Measurements from ENCODE around the gene SRPK2. TPM values are rescaled to one million over a fixed set of nuclear protein-coding genes. Genes with fewer than 3 reads are reported as not detected.

SRPK2 gene
- total RNA-seq, 1 experiment from 2014 or later = 50.5 TPM

DNA sequence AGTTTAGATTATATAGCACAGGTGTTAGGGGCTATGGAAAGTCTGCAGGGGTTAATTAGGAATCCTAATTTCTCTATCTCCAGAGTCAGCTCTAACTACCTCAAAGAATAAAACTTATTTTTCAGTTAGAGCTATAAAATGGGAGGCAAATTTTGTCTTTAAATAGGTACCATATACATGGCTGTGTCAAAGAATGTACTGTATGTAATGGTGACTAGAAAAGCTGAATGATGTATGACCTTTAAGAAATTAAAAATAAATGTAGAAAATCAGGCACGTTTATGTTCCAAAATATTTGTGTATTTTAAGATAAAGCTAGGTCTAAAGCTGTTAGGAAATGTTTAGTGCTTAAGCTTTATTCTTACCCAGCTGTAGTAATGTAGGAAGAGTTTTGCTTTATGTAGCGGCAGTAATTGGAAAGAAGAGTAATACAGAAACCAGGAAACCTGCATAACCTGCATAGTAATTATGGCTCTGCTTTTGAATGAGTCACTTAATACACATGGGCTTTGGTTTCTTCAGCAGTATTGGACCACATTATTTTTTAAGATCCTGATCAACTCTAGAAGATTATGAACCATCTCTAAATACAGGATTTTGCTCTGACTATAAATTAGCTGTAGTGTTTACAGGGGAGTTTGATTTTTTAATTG lies 289.7 kb downstream of the SRPK2 start (continued):
- TF ChIP-seq, protein P1, sequence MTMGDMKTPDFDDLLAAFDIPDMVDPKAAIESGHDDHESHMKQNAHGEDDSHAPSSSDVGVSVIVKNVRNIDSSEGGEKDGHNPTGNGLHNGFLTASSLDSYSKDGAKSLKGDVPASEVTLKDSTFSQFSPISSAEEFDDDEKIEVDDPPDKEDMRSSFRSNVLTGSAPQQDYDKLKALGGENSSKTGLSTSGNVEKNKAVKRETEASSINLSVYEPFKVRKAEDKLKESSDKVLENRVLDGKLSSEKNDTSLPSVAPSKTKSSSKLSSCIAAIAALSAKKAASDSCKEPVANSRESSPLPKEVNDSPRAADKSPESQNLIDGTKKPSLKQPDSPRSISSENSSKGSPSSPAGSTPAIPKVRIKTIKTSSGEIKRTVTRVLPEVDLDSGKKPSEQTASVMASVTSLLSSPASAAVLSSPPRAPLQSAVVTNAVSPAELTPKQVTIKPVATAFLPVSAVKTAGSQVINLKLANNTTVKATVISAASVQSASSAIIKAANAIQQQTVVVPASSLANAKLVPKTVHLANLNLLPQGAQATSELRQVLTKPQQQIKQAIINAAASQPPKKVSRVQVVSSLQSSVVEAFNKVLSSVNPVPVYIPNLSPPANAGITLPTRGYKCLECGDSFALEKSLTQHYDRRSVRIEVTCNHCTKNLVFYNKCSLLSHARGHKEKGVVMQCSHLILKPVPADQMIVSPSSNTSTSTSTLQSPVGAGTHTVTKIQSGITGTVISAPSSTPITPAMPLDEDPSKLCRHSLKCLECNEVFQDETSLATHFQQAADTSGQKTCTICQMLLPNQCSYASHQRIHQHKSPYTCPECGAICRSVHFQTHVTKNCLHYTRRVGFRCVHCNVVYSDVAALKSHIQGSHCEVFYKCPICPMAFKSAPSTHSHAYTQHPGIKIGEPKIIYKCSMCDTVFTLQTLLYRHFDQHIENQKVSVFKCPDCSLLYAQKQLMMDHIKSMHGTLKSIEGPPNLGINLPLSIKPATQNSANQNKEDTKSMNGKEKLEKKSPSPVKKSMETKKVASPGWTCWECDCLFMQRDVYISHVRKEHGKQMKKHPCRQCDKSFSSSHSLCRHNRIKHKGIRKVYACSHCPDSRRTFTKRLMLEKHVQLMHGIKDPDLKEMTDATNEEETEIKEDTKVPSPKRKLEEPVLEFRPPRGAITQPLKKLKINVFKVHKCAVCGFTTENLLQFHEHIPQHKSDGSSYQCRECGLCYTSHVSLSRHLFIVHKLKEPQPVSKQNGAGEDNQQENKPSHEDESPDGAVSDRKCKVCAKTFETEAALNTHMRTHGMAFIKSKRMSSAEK (CRISPR knock-in tag; IDR thresholded peaks at IDR 0.05; ENCODE audit: borderline replicate concordance) = no peak
- TF ChIP-seq IRF2 (CRISPR knock-in tag; IDR thresholded peaks at IDR 0.05; ENCODE audit: borderline replicate concordance, low read depth) (no peak), GRHL2 (CRISPR knock-in tag; IDR thresholded peaks at IDR 0.05; ENCODE audit: insufficient replicate concordance, severe bottlenecking) (no peak), ZNF317 (CRISPR knock-in tag; IDR thresholded peaks at IDR 0.05; ENCODE audit: borderline replicate concordance, low read depth) (no peak), PRRX2 (CRISPR knock-in tag; IDR thresholded peaks at IDR 0.05) (no peak), MYBL2 (CRISPR knock-in tag; IDR thresholded peaks at IDR 0.05) (no peak)
- TF ChIP-seq, protein P2, sequence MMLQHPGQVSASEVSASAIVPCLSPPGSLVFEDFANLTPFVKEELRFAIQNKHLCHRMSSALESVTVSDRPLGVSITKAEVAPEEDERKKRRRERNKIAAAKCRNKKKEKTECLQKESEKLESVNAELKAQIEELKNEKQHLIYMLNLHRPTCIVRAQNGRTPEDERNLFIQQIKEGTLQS (CRISPR knock-in tag; conservative IDR thresholded peaks at IDR 0.05) = no peak
- TF ChIP-seq, protein P3, sequence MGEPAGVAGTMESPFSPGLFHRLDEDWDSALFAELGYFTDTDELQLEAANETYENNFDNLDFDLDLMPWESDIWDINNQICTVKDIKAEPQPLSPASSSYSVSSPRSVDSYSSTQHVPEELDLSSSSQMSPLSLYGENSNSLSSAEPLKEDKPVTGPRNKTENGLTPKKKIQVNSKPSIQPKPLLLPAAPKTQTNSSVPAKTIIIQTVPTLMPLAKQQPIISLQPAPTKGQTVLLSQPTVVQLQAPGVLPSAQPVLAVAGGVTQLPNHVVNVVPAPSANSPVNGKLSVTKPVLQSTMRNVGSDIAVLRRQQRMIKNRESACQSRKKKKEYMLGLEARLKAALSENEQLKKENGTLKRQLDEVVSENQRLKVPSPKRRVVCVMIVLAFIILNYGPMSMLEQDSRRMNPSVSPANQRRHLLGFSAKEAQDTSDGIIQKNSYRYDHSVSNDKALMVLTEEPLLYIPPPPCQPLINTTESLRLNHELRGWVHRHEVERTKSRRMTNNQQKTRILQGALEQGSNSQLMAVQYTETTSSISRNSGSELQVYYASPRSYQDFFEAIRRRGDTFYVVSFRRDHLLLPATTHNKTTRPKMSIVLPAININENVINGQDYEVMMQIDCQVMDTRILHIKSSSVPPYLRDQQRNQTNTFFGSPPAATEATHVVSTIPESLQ (CRISPR knock-in tag; IDR thresholded peaks at IDR 0.05) = no peak
- TF ChIP-seq, protein P4, sequence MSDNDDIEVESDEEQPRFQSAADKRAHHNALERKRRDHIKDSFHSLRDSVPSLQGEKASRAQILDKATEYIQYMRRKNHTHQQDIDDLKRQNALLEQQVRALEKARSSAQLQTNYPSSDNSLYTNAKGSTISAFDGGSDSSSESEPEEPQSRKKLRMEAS (CRISPR knock-in tag; IDR thresholded peaks at IDR 0.05) = no peak
- TF ChIP-seq, protein P5, sequence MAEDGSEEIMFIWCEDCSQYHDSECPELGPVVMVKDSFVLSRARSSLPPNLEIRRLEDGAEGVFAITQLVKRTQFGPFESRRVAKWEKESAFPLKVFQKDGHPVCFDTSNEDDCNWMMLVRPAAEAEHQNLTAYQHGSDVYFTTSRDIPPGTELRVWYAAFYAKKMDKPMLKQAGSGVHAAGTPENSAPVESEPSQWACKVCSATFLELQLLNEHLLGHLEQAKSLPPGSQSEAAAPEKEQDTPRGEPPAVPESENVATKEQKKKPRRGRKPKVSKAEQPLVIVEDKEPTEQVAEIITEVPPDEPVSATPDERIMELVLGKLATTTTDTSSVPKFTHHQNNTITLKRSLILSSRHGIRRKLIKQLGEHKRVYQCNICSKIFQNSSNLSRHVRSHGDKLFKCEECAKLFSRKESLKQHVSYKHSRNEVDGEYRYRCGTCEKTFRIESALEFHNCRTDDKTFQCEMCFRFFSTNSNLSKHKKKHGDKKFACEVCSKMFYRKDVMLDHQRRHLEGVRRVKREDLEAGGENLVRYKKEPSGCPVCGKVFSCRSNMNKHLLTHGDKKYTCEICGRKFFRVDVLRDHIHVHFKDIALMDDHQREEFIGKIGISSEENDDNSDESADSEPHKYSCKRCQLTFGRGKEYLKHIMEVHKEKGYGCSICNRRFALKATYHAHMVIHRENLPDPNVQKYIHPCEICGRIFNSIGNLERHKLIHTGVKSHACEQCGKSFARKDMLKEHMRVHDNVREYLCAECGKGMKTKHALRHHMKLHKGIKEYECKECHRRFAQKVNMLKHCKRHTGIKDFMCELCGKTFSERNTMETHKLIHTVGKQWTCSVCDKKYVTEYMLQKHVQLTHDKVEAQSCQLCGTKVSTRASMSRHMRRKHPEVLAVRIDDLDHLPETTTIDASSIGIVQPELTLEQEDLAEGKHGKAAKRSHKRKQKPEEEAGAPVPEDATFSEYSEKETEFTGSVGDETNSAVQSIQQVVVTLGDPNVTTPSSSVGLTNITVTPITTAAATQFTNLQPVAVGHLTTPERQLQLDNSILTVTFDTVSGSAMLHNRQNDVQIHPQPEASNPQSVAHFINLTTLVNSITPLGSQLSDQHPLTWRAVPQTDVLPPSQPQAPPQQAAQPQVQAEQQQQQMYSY (CRISPR knock-in tag; IDR thresholded peaks at IDR 0.05) = no peak
- TF ChIP-seq, protein P6, sequence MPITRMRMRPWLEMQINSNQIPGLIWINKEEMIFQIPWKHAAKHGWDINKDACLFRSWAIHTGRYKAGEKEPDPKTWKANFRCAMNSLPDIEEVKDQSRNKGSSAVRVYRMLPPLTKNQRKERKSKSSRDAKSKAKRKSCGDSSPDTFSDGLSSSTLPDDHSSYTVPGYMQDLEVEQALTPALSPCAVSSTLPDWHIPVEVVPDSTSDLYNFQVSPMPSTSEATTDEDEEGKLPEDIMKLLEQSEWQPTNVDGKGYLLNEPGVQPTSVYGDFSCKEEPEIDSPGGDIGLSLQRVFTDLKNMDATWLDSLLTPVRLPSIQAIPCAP (CRISPR knock-in tag; IDR thresholded peaks at IDR 0.05) = no peak

DNA sequence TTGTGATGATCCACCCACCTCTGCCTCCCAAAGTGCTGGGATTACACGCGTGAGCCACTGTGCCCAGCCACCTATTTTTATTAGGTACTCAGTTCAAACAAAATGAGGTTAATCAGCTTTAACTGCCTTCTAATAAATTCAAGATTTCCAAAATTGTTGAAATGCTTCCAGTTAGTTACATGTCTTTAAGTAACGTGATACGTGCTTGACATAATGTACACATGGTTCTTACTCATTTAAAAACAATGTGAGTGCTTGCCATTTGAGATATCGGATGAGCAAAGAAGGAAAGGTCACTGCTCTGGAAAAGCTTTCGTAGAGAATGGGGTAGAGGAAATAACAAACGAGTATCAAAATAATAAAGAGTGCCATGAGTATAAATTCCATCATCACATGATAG lies 291.1 kb downstream of the SRPK2 start:
- no peak for TF ChIP-seq NFE2L1 (CRISPR knock-in tag; IDR thresholded peaks at IDR 0.05)
- no peak for TF ChIP-seq CREB1 (CRISPR knock-in tag; IDR thresholded peaks at IDR 0.05)
- TF ChIP-seq TCF7 (CRISPR knock-in tag; IDR thresholded peaks at IDR 0.05; ENCODE audit: low read depth) = no peak
- TF ChIP-seq, protein P7, sequence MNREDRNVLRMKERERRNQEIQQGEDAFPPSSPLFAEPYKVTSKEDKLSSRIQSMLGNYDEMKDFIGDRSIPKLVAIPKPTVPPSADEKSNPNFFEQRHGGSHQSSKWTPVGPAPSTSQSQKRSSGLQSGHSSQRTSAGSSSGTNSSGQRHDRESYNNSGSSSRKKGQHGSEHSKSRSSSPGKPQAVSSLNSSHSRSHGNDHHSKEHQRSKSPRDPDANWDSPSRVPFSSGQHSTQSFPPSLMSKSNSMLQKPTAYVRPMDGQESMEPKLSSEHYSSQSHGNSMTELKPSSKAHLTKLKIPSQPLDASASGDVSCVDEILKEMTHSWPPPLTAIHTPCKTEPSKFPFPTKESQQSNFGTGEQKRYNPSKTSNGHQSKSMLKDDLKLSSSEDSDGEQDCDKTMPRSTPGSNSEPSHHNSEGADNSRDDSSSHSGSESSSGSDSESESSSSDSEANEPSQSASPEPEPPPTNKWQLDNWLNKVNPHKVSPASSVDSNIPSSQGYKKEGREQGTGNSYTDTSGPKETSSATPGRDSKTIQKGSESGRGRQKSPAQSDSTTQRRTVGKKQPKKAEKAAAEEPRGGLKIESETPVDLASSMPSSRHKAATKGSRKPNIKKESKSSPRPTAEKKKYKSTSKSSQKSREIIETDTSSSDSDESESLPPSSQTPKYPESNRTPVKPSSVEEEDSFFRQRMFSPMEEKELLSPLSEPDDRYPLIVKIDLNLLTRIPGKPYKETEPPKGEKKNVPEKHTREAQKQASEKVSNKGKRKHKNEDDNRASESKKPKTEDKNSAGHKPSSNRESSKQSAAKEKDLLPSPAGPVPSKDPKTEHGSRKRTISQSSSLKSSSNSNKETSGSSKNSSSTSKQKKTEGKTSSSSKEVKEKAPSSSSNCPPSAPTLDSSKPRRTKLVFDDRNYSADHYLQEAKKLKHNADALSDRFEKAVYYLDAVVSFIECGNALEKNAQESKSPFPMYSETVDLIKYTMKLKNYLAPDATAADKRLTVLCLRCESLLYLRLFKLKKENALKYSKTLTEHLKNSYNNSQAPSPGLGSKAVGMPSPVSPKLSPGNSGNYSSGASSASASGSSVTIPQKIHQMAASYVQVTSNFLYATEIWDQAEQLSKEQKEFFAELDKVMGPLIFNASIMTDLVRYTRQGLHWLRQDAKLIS (CRISPR knock-in tag; IDR thresholded peaks at IDR 0.05; ENCODE audit: borderline replicate concordance) = no peak
- TF ChIP-seq SOX15 (CRISPR knock-in tag; IDR thresholded peaks at IDR 0.05) = no peak
- TF ChIP-seq, protein P8, sequence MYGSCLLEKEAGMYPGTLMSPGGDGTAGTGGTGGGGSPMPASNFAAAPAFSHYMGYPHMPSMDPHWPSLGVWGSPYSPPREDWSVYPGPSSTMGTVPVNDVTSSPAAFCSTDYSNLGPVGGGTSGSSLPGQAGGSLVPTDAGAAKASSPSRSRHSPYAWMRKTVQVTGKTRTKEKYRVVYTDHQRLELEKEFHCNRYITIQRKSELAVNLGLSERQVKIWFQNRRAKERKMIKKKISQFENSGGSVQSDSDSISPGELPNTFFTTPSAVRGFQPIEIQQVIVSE (CRISPR knock-in tag; IDR thresholded peaks at IDR 0.05; ENCODE audit: borderline replicate concordance) = no peak
- TF ChIP-seq TEAD4 (CRISPR knock-in tag; IDR thresholded peaks at IDR 0.05) = no peak
- no peak for TF ChIP-seq GTF2I (CRISPR knock-in tag; conservative IDR thresholded peaks at IDR 0.05)
- Mint-ChIP-seq H3K4me1 (no peaks in the 10 kb centered on the region), H3K27me3 (ENCODE audit: low read depth) (no peaks in the 10 kb centered on the region), H3K27ac (0 out of 2 replicates have a peak overlapping the region, but pooled peaks have one; percentile 14), H3K4me3 (no peak overlapping the region), H3K9me3 (no peaks in the 10 kb centered on the region), H3K36me3 (peaks cover 36% of the 10 kb centered on the region)
- ATAC-seq (no peak), DNase-seq (ENCODE audit: low spot score) (no peak)
- ChIA-PET CTCF (interaction anchor here (0.6 kb wide), 1 partner anchor 179 kb away, joined by 4 read pairs; no protein-coding TSS in a partner anchor), POLR2A (no interaction called here)
